ENCODE measurements around the gene NR2C2. TPM values are rescaled to one million over a fixed set of nuclear protein-coding genes. Genes with fewer than 3 reads are reported as not detected.
A peak's percentile ranks its signal among the peaks of the same experiment; 100 is the strongest.

Gene NR2C2
- total RNA-seq, result 55.0 and 55.4 TPM in 2 replicates

DNA sequence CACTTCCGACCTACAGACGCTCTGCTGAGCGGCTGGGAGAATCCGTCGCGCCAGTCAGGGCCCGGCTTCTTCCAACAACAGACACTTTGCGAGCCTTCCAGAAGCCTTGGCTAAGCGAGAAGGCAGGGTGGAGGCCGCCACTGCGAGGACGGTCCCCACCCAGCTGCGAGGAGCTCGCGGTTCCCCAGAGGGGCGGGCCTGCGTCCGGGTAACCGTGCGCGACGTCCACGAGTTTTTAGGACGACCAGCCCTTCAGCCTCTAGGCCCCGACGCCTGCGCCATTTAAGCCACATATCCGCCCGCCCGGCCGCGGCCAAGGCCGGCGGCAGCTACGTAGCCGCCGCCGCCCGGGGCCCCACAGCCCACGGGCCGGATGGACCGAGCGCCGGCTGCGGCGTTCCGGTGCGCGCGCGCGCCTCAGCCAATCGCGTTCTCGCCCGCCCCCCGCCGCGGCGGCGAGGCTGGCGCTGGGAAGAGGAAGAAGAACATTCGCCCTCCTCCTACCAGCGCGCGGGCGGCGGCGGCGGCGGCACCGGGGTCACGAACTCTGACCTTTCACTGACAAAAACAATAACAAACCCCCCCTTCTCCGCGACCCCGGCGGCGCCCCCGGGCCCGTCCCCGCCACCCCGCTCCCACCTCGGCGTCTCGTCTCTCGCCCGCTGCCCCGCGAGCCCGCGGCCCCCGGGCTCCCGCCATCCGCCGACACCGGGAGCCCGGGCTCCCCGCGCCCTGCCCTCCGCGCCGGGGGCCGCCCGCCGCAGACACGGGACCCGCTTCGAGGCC, at the start of gene NR2C2:
NR2C2 (plus strand) TSS at position 484 of the 786 bp plus-strand sequence. CDS start 56,332 bp downstream, outside the sequence.
- CTCF ChIA-PET, result interaction anchor here (1.0 kb wide), 1 partner anchor 104 kb away, joined by 3 read pairs; no protein-coding TSS in a partner anchor
- intact Hi-C loops (cut with micrococcal nuclease), result loop anchor here (1.0 to 10.0 kb wide), 4 partner anchors 22 to 918 kb away; partner anchors contain the start of genes CCDC174, EAF1 and METTL6
- H3K27ac Mint-ChIP-seq, result peak within 1 kb of the TSS; percentile 100
- H3K27me3 Mint-ChIP-seq, result no peaks in the 10 kb centered on the region
- no peaks in the 10 kb centered on the region for H3K9me3 Mint-ChIP-seq
- peak; percentile 56 for ATAC-seq (ENCODE audit: low read depth)
- peak; percentile 88 for DNase-seq
- peaks cover 50% of the 10 kb centered on the region for H3K36me3 Mint-ChIP-seq (ENCODE audit: low read depth)
- TF ChIP-seq, protein P1, sequence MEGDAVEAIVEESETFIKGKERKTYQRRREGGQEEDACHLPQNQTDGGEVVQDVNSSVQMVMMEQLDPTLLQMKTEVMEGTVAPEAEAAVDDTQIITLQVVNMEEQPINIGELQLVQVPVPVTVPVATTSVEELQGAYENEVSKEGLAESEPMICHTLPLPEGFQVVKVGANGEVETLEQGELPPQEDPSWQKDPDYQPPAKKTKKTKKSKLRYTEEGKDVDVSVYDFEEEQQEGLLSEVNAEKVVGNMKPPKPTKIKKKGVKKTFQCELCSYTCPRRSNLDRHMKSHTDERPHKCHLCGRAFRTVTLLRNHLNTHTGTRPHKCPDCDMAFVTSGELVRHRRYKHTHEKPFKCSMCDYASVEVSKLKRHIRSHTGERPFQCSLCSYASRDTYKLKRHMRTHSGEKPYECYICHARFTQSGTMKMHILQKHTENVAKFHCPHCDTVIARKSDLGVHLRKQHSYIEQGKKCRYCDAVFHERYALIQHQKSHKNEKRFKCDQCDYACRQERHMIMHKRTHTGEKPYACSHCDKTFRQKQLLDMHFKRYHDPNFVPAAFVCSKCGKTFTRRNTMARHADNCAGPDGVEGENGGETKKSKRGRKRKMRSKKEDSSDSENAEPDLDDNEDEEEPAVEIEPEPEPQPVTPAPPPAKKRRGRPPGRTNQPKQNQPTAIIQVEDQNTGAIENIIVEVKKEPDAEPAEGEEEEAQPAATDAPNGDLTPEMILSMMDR (IDR thresholded peaks at IDR 0.05), result no peak
- H3K4me3 Mint-ChIP-seq, result peak within 1 kb of the TSS; percentile 99
- H3K4me1 Mint-ChIP-seq, result peaks cover 51% of the 10 kb centered on the region
- POLR2A ChIA-PET, result interaction anchor here (0.6 to 1.9 kb wide), 15 partner anchors 26 to 824 kb away, joined by 3 to 12 read pairs (median 3); partner anchors contain the start of genes CCDC174, LSM3, MRPS25 and RBSN

- no peak overlapping the region for H3K4me3 Mint-ChIP-seq
- POLR2A ChIA-PET, result no interaction called here
- TF ChIP-seq, protein P1 (IDR thresholded peaks at IDR 0.05), result no peak
- DNase-seq (no peak), ATAC-seq (ENCODE audit: low read depth) (no peak)
- no peaks in the 10 kb centered on the region for H3K9me3 Mint-ChIP-seq
- intact Hi-C loops (cut with micrococcal nuclease), result no loop called here
- H3K27me3 Mint-ChIP-seq, result peaks cover 29% of the 10 kb centered on the region
- H3K4me1 Mint-ChIP-seq, result no peaks in the 10 kb centered on the region
- no peak overlapping the region for H3K27ac Mint-ChIP-seq
- H3K36me3 Mint-ChIP-seq (ENCODE audit: low read depth), result no peaks in the 10 kb centered on the region
- CTCF ChIA-PET, result no interaction called here
Observed at GRCh38 chr3:14898929-14899328, 48.5 kb upstream of the NR2C2 start.

- Mint-ChIP-seq H3K27ac (no peak overlapping the region), H3K4me3 (no peak overlapping the region), H3K9me3 (peaks cover 2% of the 10 kb centered on the region), H3K36me3 (ENCODE audit: low read depth) (no peaks in the 10 kb centered on the region), H3K27me3 (peaks cover 27% of the 10 kb centered on the region), H3K4me1 (no peaks in the 10 kb centered on the region)
- TF ChIP-seq, protein P1 (IDR thresholded peaks at IDR 0.05), result no peak
- ATAC-seq (ENCODE audit: low read depth) (no peak), DNase-seq (no peak)
- POLR2A ChIA-PET, result no interaction called here
- CTCF ChIA-PET, result no interaction called here
- intact Hi-C loops (cut with micrococcal nuclease), result no loop called here
Observed at GRCh38 chr3:14899993-14900618, 47.3 kb upstream of the NR2C2 start.

- intact Hi-C loops (cut with micrococcal nuclease), result no loop called here
- Mint-ChIP-seq H3K9me3 (peaks cover 12% of the 10 kb centered on the region), H3K27ac (no peak overlapping the region), H3K36me3 (ENCODE audit: low read depth) (no peaks in the 10 kb centered on the region), H3K4me1 (no peaks in the 10 kb centered on the region), H3K27me3 (peaks cover 29% of the 10 kb centered on the region), H3K4me3 (no peak overlapping the region)
- DNase-seq (no peak), ATAC-seq (ENCODE audit: low read depth) (no peak)
- TF ChIP-seq, protein P1 (IDR thresholded peaks at IDR 0.05), result no peak
- POLR2A ChIA-PET, result no interaction called here
- CTCF ChIA-PET, result no interaction called here
Observed at GRCh38 chr3:14900881-14901873, 46.2 kb upstream of the NR2C2 start.

Measured in activated B cell treated with CpG ODN at 0.5 μM for 24 hours (primary cell).